Measurements from ENCODE around the gene ECM1.
A peak's percentile ranks its signal among the peaks of the same experiment; 100 is the strongest.

Gene ECM1

DNA sequence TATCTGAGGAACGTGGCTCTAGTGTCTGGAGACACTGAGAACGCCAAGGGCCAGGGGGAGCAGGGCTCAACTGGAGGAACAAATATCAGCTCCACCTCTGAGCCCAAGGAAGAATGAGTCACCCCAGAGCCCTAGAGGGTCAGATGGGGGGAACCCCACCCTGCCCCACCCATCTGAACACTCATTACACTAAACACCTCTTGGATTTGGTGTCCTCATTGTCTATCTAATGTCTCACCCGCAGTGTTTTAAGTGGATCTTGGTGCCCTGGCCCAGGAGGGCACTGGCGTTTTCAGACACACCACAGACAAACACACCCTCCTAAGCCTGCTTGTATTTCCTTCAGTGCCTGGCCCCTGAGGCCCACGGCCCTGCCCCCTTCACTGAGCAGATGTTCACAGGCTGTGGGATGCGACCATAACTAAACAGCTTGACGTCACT, 5.5 kb downstream of the ECM1 start:
- DNase-seq = peak; percentile 71

GRCh38 chr1:150514260-150514659, 6.4 kb downstream of the ECM1 start:
- DNase-seq = no peak

- DNase-seq = no peak
Observed at GRCh38 chr1:150514913-150515327, 7.0 kb downstream of the ECM1 start.

DNA sequence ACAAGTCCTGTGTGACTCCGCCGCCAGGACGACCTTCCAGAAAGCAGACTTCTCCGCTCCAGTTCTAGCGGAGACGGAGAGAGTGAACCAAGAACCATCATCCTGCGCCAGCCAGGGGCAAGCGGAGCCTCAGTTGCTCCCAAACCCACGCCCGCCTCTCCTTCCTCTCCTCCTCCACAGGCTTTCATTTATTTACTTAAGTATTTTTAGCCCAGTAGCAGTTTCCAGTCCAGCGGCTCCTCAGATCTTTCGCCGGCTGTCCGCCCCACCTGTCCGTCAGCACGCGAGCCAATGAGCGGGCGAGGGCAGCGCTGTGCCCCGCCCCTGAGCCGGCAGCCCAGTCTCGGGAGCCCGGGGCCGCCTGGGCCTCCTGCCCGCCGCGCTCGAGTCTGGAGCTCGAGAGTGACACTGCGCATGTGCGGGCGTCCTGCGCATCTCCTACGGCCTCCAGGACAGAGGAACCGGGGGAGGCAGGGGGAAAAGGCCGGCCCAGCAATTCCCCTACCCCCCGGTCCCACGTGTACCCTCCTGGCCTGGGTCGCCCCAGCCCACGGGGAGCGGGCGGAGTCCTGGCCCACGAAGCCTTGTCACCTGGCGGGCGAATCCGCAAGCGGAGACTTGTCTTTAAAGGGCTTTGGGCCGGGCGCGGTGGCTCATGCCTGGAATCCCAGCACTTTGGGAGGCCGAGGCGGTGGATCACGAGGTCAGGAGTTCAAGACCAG, 7.6 kb downstream of the ECM1 start, which contains the start of gene FALEC:
Gene FALEC, plus strand, starts transcription at position 425 of the 722 bp plus-strand sequence.
- peak; percentile 99 for DNase-seq

DNA sequence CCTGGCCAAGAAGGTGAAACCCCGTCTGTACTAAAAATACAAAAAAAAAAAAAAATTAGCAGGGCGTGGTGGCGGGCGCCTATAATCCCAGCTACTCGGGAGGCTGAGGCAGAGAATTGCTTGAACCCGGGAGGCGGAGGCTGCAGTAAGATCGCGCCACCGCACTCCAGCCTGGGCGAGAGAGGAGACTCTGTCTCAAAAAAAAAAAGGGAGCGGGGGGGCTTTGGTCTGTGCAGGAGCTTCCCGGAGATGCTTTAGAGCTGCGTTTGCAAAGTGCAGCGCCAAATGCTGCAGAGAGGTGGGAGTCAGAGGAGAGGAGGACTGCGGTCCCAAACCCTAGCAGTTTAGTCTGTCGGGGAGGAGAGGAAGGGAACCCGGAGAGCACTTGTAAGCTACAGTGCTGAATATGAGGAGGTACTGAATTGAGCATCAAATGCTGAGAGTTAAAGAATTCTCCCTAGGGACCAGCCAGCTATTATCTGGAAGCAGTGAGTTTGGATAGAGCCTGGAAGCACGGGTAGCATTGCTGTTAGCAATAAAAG, 8.2 kb downstream of the ECM1 start:
- DNase-seq = peak; percentile 19

DNA sequence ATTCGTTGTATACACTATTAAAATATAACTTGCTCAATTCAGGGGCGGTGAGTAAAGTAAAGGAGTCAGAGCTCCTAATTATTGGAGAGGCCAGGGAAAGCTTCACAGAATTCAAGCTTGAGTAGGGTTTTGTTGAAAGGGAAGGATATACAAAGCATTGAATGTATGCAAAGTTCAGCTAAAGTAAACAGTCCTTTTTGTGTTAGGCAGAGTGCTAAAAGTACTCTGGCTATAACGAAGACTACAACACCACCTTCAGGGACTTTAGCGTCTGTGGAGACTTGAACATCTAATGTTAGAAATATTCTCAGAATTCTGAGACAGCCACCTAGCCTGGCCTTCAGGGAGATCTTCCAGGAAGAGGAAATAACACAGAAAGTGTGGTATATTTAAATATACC, 8.7 kb downstream of the ECM1 start:
- no peak for DNase-seq

DNA sequence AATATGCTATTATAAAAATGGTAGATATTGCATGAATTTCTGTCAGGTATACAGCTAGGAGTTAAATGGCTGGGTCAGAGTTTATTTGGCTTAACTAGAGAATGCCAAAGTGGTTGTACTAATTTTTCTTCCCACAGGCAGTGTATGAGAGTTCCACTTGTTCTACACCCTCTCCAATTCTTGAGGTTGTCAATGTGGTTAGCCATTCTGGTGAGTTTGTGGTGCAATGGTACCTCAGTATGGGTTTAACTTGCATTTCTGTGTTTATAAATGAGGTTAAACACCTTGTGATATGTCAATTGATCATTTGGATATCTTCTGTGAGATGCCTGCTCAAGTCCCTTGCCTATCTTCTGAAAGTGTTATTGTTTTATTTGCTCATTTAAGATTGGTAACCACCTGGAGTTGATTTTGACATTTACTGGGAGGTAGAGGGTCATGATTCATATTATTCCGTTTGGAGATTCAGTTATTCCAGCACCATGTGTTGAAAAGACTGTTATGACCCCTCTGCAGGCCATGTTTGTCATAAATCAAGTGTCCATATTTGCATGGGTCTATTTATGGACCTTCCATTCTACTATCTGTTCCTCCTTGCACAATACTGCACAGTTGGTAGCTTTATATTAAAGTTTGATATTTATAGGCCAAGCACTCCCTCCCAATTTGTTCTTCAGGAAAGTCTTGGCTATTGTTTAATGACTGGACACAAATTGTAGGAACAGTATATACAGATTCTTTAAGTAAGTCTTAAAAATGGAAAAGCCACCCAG, 13.5 kb downstream of the ECM1 start:
- no peak for DNase-seq

DNA sequence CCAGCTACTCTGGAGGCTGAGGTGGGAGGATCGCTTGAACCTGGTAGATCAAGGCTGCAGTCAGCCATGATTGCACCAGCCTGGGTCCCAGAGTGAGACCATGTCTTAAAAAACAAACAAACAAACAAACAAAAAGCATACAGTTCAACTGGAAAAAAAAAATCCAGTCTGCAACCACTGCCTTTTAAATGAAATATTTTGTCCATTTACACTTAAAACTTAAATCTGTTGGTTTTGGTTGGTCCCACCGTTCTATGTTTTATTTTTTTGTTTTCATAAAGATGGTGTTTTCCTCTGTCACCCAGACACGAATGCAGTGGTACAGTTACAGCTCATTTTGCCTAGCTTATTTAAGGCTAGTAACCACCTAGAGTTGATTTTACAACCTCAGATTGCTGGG, 17.4 kb downstream of the ECM1 start:
- DNase-seq = no peak

DNA sequence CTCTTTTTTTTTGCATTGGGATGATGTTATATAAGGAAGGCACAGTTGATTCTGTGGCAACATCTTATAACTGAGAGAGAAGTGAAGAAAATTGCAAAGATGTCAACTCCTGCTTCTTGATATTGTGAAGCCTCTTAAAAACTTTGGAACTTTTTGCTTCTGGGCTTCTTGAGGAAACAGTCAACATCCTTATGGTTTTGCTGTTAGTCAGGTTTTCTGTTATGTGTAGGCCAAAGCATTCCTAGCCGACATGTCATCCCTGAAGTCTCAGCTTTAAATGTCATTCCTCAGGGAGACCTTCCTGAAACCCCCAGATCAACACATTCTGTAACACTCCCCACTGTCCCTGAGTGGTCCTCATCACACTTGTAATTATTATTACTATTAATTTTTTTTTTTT, 20.3 kb downstream of the ECM1 start:
- DNase-seq = no peak

GRCh38 chr1:150529017-150529416, 21.1 kb downstream of the ECM1 start:
- DNase-seq = no peak

DNA sequence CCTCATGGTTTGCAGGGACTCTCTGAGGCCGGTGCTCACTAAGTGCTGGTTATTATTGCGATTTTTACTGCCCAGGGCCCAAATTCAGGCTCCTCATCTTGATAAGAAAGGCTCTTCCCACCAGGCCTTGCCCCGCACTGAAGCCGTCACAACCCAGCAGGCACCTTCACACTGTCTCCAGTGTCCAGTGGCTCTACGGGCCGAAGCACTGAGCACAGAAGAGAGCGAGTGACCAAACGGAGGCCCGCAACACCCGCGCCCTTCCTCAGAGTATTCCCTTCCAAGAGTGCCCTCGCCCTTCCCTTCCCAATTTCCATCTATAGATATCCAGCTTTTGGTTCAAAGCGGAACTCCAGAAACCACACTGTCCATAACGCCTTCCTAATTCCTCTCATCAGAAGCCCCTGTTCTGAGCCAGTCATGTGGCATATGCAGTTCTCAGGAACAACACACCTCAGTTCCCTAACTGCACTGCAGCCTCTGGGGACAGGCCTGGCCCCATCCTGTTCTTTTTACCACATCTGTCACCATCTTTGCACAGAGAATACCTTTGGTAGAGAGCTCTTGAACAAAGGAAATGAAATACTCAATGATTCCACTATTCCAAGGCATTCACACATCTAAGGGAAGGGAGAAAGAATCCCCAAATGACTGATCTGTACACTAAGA, 22.7 kb downstream of the ECM1 start:
- no peak for DNase-seq

- DNase-seq = no peak
Observed at GRCh38 chr1:150532860-150533259, 25.0 kb downstream of the ECM1 start.

GRCh38 chr1:150534002-150534401, 26.1 kb downstream of the ECM1 start:
- DNase-seq = no peak

DNA sequence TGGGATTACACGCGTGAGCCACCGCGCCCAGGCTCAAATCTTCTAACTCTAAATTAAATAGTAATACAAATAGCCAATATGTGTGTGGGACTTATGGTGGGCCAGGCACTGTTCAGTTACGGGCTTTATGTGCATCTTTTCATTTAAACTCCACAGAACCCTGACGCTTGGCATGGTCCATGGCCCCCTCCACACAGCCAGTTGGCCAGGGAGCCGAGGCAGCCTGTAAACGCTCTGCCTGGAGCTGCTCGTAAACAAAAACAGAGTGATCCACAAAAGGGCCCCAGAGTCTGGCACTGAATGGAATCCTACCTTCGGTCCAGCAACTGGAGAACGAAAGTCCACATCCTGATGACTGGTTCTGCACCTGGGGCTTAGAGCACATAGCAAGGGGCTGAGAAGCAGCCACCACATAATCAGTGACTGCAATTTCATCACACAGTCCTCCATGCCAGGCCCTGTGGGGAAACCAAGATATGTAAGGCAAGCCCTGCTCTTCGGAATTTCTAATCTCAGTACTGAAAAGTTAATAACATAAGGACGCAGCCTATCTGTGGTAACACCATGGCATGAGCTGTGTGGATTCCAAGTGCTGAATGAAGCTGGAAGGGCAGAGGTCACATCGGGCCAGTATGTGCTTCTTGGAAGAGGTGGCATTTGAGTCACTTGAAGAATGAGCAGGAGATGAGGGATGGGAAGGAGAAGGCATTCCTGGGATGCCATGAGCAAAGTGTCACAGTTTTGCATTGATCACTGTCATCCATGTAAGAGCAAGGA, 27.8 kb downstream of the ECM1 start:
- no peak for DNase-seq

- DNase-seq = no peak
Observed at GRCh38 chr1:150536836-150537731, 29.2 kb downstream of the ECM1 start.

GRCh38 chr1:150537732-150538684, 30.1 kb downstream of the ECM1 start:
- DNase-seq = no peak

DNA sequence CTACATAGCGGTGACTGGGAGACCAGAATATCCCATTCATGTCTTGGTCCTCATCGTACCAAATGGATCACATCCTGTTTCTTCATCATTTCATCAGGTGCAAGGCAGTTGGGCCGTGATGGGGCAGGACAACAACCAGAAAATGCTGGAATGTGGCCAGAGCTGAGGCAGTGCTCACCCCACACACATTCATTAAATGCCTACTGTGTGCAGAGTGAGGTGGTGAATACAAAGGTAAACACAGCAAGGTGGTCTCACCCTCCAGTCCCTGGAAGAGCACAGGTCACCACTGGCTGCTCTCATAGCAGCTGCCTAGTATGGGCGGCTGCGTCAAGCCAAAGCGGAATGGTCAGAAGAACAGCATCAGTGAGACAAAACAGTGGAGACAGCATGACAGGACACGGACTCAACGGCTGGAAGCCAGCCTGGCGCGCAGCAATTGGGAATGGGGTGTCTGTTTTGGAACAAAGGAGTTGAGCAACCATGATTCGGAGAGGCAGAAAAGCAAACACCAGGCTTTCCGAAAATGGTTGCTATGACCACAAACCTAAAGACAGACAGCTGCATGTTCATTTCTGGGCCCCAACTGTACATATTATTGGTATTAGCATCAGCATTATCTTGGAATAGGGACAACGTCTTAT, 35.7 kb downstream of the ECM1 start:
- DNase-seq = peak; percentile 91

GRCh38 chr1:150544204-150544603, 36.3 kb downstream of the ECM1 start:
- peak; percentile 62 for DNase-seq

- DNase-seq = no peak
Observed at GRCh38 chr1:150545486-150546032, 37.6 kb downstream of the ECM1 start.
